H9 (cell line): ENCODE data around the gene UBTF. TPM values are rescaled to one million over a fixed set of nuclear protein-coding genes. Genes with fewer than 3 reads are reported as not detected.

Experiments used
- DNase-seq: peaks from one replicate; pipeline ENCODE4 v3.0.0-alpha.2; 2017
- H2AFZ ChIP-seq: one replicate; pipeline ENCODE4 v1.6.1; 2013; ENCODE audit warnings: mild to moderate bottlenecking, low read length, control low read depth, moderate library complexity
- H2AK5ac ChIP-seq: 2 replicates; pipeline ENCODE4 v1.6.1; 2013; ENCODE audit warnings: low read length, control low read depth, mixed read lengths; ENCODE audit not compliant: insufficient read length
- H2BK120ac ChIP-seq: one replicate; pipeline ENCODE4 v1.6.1; 2013; ENCODE audit warnings: low read depth, mild to moderate bottlenecking, low read length, control low read depth, inconsistent platforms; ENCODE audit not compliant: poor library complexity, severe bottlenecking
- H2BK12ac ChIP-seq: 2 replicates; pipeline ENCODE4 v1.6.1; 2013; ENCODE audit warnings: low read length, control low read depth, mixed read lengths, low read depth; ENCODE audit not compliant: insufficient read length
- H2BK15ac ChIP-seq: 2 replicates; pipeline ENCODE4 v1.6.1; 2013; ENCODE audit warnings: low read depth, low read length, control low read depth
- H2BK20ac ChIP-seq: one replicate; pipeline ENCODE4 v1.6.1; 2013; ENCODE audit warnings: low read depth, mild to moderate bottlenecking, low read length, control low read depth, inconsistent platforms; ENCODE audit not compliant: poor library complexity, severe bottlenecking
- H2BK5ac ChIP-seq: 2 replicates; pipeline ENCODE4 v1.6.1; 2013; ENCODE audit warnings: low read length, control low read depth, mixed read lengths; ENCODE audit not compliant: insufficient read length
- H3K14ac ChIP-seq: 2 replicates; pipeline ENCODE4 v1.6.1; 2013; ENCODE audit warnings: low read length, control low read depth; ENCODE audit not compliant: insufficient read depth
- H3K18ac ChIP-seq: 2 replicates; pipeline ENCODE4 v1.6.1; 2013; ENCODE audit warnings: low read depth, mild to moderate bottlenecking, mixed read lengths, low read length, control low read depth; ENCODE audit not compliant: insufficient read length
- H3K23ac ChIP-seq: 2 replicates; pipeline ENCODE4 v1.6.1; 2013; ENCODE audit warnings: low read length, control low read depth, mixed read lengths, low read depth; ENCODE audit not compliant: insufficient read length
- H3K23me2 ChIP-seq: 2 replicates; pipeline ENCODE4 v1.6.1; 2013; ENCODE audit warnings: low read depth, mild to moderate bottlenecking, mixed read lengths, low read length, control low read depth; ENCODE audit not compliant: insufficient read length, poor library complexity, severe bottlenecking
- H3K27ac ChIP-seq: 2 replicates; pipeline ENCODE4 v1.5.1; 2013; ENCODE audit warnings: low read length, control low read depth, mixed read lengths, low read depth; ENCODE audit not compliant: insufficient read length
- H3K27me3 ChIP-seq: 2 replicates; pipeline ENCODE4 v1.6.1; 2013; ENCODE audit warnings: low read length, control low read depth, inconsistent platforms; ENCODE audit not compliant: insufficient read depth
- H3K4ac ChIP-seq: 2 replicates; pipeline ENCODE4 v1.6.1; 2013; ENCODE audit warnings: low read depth, mild to moderate bottlenecking, control low read depth, inconsistent platforms, low read length, moderate library complexity
- H3K4me1 ChIP-seq: 2 replicates; pipeline ENCODE4 v1.6.1; 2013; ENCODE audit warnings: low read length, control low read depth, inconsistent platforms; ENCODE audit not compliant: insufficient read depth
- H3K4me2 ChIP-seq: 2 replicates; pipeline ENCODE4 v1.6.1; 2013; ENCODE audit warnings: low read length, control low read depth, mixed read lengths; ENCODE audit not compliant: insufficient read length, insufficient read depth
- H3K56ac ChIP-seq: 2 replicates; pipeline ENCODE4 v1.6.1; 2013; ENCODE audit warnings: low read depth, mild to moderate bottlenecking, mixed read lengths, low read length, control low read depth; ENCODE audit not compliant: insufficient read length
- H3K79me1 ChIP-seq: 2 replicates; pipeline ENCODE4 v1.6.1; 2013; ENCODE audit warnings: low read depth, mild to moderate bottlenecking, moderate library complexity, low read length, control low read depth, inconsistent platforms; ENCODE audit not compliant: insufficient read depth, poor library complexity, severe bottlenecking
- H3K79me2 ChIP-seq: 2 replicates; pipeline ENCODE4 v1.6.1; 2013; ENCODE audit warnings: low read length, control low read depth, inconsistent platforms; ENCODE audit not compliant: insufficient read depth
- H3K9ac ChIP-seq: 2 replicates; pipeline ENCODE4 v1.6.1; 2013; ENCODE audit warnings: low read length, control low read depth, mixed read lengths; ENCODE audit not compliant: insufficient read length; ENCODE audit errors: extremely low read depth
- H3K9me3 ChIP-seq: one replicate; pipeline ENCODE4 v1.6.1; 2013; ENCODE audit warnings: low read depth, low read length, inconsistent platforms; ENCODE audit not compliant: control insufficient read depth
- H3T11ph ChIP-seq: one replicate; pipeline ENCODE4 v1.6.1; 2013; ENCODE audit warnings: mild to moderate bottlenecking, low read length, control low read depth, inconsistent platforms
- H4K20me1 ChIP-seq: one replicate; pipeline ENCODE4 v1.6.1; 2013; ENCODE audit not compliant: control insufficient read depth, insufficient read length, insufficient read depth
- H4K5ac ChIP-seq: 2 replicates; pipeline ENCODE4 v1.6.1; 2013; ENCODE audit warnings: low read depth, mild to moderate bottlenecking, mixed read lengths, low read length, control low read depth; ENCODE audit not compliant: insufficient read length
- H4K8ac ChIP-seq: replicated peaks from 2 replicates; pipeline ENCODE4 v1.6.1; 2013; ENCODE audit warnings: low read length, control low read depth, mixed read lengths, low read depth; ENCODE audit not compliant: insufficient read length
- H4K91ac ChIP-seq: 2 replicates; pipeline ENCODE4 v1.6.1; 2013; ENCODE audit warnings: low read depth, mild to moderate bottlenecking, moderate library complexity, mixed read lengths, low read length, control low read depth; ENCODE audit not compliant: insufficient read length
- H3K27ac Mint-ChIP-seq, 3 experiments: 2 replicates in 2 of 3; 3 replicates in 1 of 3; pipeline ENCODE4 v1.8.0; 2020 to 2021; ENCODE audit warnings: mixed read lengths in 3 of 3, mild to moderate bottlenecking in 1 of 3, moderate library complexity in 1 of 3
- H3K27me3 Mint-ChIP-seq: 2 replicates; pipeline ENCODE4 v1.8.0; 2021; ENCODE audit warnings: low read depth, mild to moderate bottlenecking, moderate library complexity, mixed read lengths
- H3K36me3 Mint-ChIP-seq, 3 experiments: 2 replicates in 2 of 3; 3 replicates in 1 of 3; pipeline ENCODE4 v1.8.0; 2020 to 2021; ENCODE audit warnings: low read depth in 3 of 3, mixed read lengths in 3 of 3; ENCODE audit not compliant: insufficient read depth in 1 of 3
- H3K4me1 Mint-ChIP-seq, 2 experiments: 2 replicates each; pipeline ENCODE4 v1.8.0; 2020; ENCODE audit warnings: mixed read lengths in 2 of 2
- H3K4me3 Mint-ChIP-seq, 2 experiments: 2 replicates in 1 of 2; 3 replicates in 1 of 2; pipeline ENCODE4 v1.8.0; 2020 to 2021; ENCODE audit warnings: mild to moderate bottlenecking in 2 of 2, mixed read lengths in 2 of 2, moderate library complexity in 1 of 2
- H3K9me3 Mint-ChIP-seq, 2 experiments: 2 replicates in 1 of 2; 3 replicates in 1 of 2; pipeline ENCODE4 v1.8.0; 2020; ENCODE audit warnings: mild to moderate bottlenecking in 2 of 2, mixed read lengths in 2 of 2, moderate library complexity in 1 of 2
- CTCF ChIP-seq: fragments of 200-600 bp; sonication (generic); conservative IDR thresholded peaks from 3 replicates; pipeline ENCODE4 v1.8.0; 2021; ENCODE audit warnings: antibody characterized with exemption, mild to moderate bottlenecking
- WGBS: extraction: QIAGEN DNeasy Blood & Tissue Kit; methylation state at CpG from one replicate; pipeline ENCODE4 v1.1.7; 2013; ENCODE audit warnings: missing lambda C conversion rate, low lambda C conversion rate, mixed read lengths; ENCODE audit not compliant: insufficient read length; ENCODE audit errors: extremely low coverage; 5-methylcytosine and 5-hydroxymethylcytosine counted together
- total RNA-seq: library from RNA; stranded (reverse); gene quantifications from 2 replicates; pipeline ENCODE4 v1.2.1, GENCODE V29; 2021

UBTF gene
- total RNA-seq, 1 experiment from 2014 or later, result 151 TPM

- Histone ChIP-seq H2AFZ (no peak overlapping the region), H3K79me2 (peaks cover 6% of the 10 kb centered on the region; the same call in 1 of the 2 replicates), H3K23me2 (peaks cover 27% of the 10 kb centered on the region), H2BK120ac (no peak overlapping the region), H2BK15ac (no peak overlapping the region), H4K5ac (no peak overlapping the region), H3K27me3 (no peaks in the 10 kb centered on the region), H3K56ac (no peak overlapping the region), H2BK5ac (no peak overlapping the region), H3K4ac (no peak overlapping the region), H2BK12ac (no peak overlapping the region), H3K27ac (no peak overlapping the region), H3K79me1 (peaks cover 6% of the 10 kb centered on the region), H3K14ac (peak overlapping the region; percentile 59), H4K8ac (no peak overlapping the region), H3K9ac (peak overlapping the region; percentile 27), H3K4me2 (peak overlapping the region; percentile 60), H3T11ph (no peak overlapping the region), H3K23ac (no peak overlapping the region), H4K20me1 (no peaks in the 10 kb centered on the region), H3K18ac (peak overlapping the region; percentile 22), H4K91ac (no peak overlapping the region), H2AK5ac (no peak overlapping the region), H3K4me1 (0 out of 2 replicates have a peak, but pooled peaks cover 4% of the 10 kb centered on the region), H2BK20ac (no peak overlapping the region), H3K9me3 (no peaks in the 10 kb centered on the region)
- no peaks in the 10 kb centered on the region for H3K27me3 Mint-ChIP-seq
- peak overlapping the region; percentile 18 to 87 (median 70); a peak in 5 of 7 replicates for H3K27ac Mint-ChIP-seq
- peaks cover 15 to 18% of the 10 kb centered on the region in 2 experiments for H3K4me1 Mint-ChIP-seq
- H3K4me3 Mint-ChIP-seq, result peak overlapping the region; percentile 76 to 83
- no CpG with 5 or more reads among the region's 10 CpGs for WGBS
- no peaks in the 10 kb centered on the region; a peak in 1 of 5 replicates for H3K9me3 Mint-ChIP-seq
- TF ChIP-seq CTCF, result no peak
- DNase-seq, result no peak
- H3K36me3 Mint-ChIP-seq, result peaks cover 23 to 52% (median 48%) of the 10 kb centered on the region in 3 experiments; a peak in 6 of 7 replicates
Observed at GRCh38 chr17:44217738-44218343, 1.6 kb downstream of the UBTF start.
